ENCODE measurements around the gene KCTD8.

Gene KCTD8

DNA sequence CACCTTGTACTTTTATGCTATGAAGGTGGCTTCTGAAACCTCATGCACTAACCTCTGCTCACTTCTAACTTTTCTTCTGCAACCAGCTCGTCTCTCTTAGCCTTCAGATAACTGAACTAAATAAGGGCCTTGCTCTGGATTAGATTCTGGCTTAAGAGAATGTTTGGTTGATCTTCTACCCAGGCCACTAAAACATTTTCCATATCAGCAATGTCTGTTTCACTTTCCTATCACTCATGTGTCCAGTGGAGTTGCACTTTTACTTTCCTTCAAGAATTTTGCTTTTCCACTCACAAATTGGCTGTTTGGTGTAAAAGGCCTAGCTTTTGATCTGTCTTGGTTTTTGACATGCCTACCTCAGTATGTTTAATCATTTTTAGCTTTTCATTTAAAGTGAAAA is 105.8 kb downstream of the KCTD8 start:
- DNase-seq (ENCODE audit: low read depth, low spot score) = no peak

DNA sequence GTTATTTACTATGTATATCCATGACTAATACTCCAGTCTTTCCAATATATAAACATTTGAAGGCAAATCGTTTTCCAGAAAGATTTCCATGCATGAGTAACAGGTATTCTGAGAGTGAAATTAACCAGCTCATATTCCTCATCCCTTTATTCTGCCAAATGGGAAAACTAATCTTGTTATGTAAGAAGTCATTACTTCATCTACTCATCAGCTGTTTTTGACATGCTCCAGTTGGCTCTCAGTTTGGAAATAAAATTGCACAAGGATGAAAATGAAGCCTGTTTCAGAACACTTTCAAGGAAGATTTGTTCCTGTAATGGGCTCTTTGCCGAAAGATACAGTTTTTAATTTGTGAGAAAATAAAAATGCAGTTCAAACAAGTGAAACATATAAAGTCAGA is 121.9 kb downstream of the KCTD8 start:
- H3K4me3 ChIP-seq (ENCODE audit: low read depth, low read length) = no peak overlapping the region
- in situ Hi-C loops (cut with HindIII; ENCODE audit: low sequenced_read_pairs) = no loop called here
- no peak for DNase-seq (ENCODE audit: low read depth, low spot score)
- TF ChIP-seq, protein P1, sequence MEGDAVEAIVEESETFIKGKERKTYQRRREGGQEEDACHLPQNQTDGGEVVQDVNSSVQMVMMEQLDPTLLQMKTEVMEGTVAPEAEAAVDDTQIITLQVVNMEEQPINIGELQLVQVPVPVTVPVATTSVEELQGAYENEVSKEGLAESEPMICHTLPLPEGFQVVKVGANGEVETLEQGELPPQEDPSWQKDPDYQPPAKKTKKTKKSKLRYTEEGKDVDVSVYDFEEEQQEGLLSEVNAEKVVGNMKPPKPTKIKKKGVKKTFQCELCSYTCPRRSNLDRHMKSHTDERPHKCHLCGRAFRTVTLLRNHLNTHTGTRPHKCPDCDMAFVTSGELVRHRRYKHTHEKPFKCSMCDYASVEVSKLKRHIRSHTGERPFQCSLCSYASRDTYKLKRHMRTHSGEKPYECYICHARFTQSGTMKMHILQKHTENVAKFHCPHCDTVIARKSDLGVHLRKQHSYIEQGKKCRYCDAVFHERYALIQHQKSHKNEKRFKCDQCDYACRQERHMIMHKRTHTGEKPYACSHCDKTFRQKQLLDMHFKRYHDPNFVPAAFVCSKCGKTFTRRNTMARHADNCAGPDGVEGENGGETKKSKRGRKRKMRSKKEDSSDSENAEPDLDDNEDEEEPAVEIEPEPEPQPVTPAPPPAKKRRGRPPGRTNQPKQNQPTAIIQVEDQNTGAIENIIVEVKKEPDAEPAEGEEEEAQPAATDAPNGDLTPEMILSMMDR (IDR thresholded peaks at IDR 0.05; ENCODE audit: low read depth, low read length) = no peak

More for the DNA sequence above, 105.8 kb downstream of the KCTD8 start:
- in situ Hi-C loops (cut with HindIII; ENCODE audit: low sequenced_read_pairs) = no loop called here
- H3K4me3 ChIP-seq (ENCODE audit: low read depth, low read length) = no peak overlapping the region
- TF ChIP-seq, protein P1 (IDR thresholded peaks at IDR 0.05; ENCODE audit: low read depth, low read length) = no peak

- TF ChIP-seq, protein P1 (IDR thresholded peaks at IDR 0.05; ENCODE audit: low read depth, low read length) = no peak
These were observed 127.8 kb downstream of the KCTD8 start for GRCh38 chr4:44320833-44321232.

GRCh38 chr4:44319129-44319528 is 129.5 kb downstream of the KCTD8 start:
- in situ Hi-C loops (cut with HindIII; ENCODE audit: low sequenced_read_pairs) = no loop called here

More at GRCh38 chr4:44320833-44321232, 127.8 kb downstream of the KCTD8 start:
- H3K4me3 ChIP-seq (ENCODE audit: low read depth, low read length) = no peak overlapping the region
- in situ Hi-C loops (cut with HindIII; ENCODE audit: low sequenced_read_pairs) = no loop called here
- no peak for DNase-seq (ENCODE audit: low read depth, low spot score)

DNA sequence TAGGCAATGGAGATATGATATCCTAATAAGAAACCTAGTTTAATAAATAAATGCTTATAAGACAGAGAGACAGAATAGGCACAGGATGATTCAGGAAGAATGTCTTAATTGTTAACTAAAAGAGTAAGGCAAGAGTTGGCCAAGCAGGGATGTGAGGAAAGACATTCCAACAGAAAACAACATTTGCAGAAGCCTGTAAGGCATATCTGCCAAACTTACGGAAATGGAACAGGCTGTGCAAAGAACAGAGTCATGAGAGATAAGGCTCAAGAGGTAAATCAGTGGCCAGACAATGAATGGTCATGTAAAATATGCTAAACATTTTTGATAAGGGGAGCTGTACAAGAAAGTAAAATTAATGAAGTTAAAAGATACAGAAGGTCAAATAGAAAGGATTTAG is 134.9 kb downstream of the KCTD8 start:
- TF ChIP-seq, protein P1 (IDR thresholded peaks at IDR 0.05; ENCODE audit: low read depth, low read length) = no peak
- H3K4me3 ChIP-seq (ENCODE audit: low read depth, low read length) = no peak overlapping the region
- DNase-seq (ENCODE audit: low read depth, low spot score) = no peak
- in situ Hi-C loops (cut with HindIII; ENCODE audit: low sequenced_read_pairs) = no loop called here

More at GRCh38 chr4:44319129-44319528, 129.5 kb downstream of the KCTD8 start:
- H3K4me3 ChIP-seq (ENCODE audit: low read depth, low read length) = no peak overlapping the region
- no peak for DNase-seq (ENCODE audit: low read depth, low spot score)
- TF ChIP-seq, protein P1 (IDR thresholded peaks at IDR 0.05; ENCODE audit: low read depth, low read length) = no peak

- in situ Hi-C loops (cut with HindIII; ENCODE audit: low sequenced_read_pairs) = no loop called here
- no peak for DNase-seq (ENCODE audit: low read depth, low spot score)
- H3K4me3 ChIP-seq (ENCODE audit: low read depth, low read length) = no peak overlapping the region
- TF ChIP-seq, protein P1 (IDR thresholded peaks at IDR 0.05; ENCODE audit: low read depth, low read length) = no peak
These were observed 161.1 kb downstream of the KCTD8 start for GRCh38 chr4:44287505-44287904.

DNA sequence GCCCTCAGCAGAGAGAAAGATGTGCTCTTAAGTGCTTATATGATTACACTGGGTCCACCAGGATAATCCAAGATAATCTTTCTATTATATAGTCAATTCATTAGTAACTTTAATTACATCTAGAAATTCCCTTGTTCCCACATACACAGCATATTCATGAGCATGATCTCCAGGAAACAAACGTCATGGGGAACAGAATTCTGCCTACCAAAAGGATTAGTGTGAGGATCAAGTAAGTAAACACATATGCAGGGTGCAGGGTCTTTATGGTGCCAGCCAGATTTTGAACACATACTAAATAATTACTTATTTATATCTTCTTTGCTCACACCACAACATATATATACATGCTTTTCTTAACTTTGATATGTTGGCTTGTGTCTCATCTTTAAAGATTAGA is 169.1 kb downstream of the KCTD8 start:
- TF ChIP-seq, protein P1 (IDR thresholded peaks at IDR 0.05; ENCODE audit: low read depth, low read length) = no peak
- in situ Hi-C loops (cut with HindIII; ENCODE audit: low sequenced_read_pairs) = no loop called here

More for the DNA sequence above, 169.1 kb downstream of the KCTD8 start:
- no peak for DNase-seq (ENCODE audit: low read depth, low spot score)
- no peak overlapping the region for H3K4me3 ChIP-seq (ENCODE audit: low read depth, low read length)
